Neuron (in vitro differentiated cells): ENCODE measurements around the gene GMCL2.

Experiments used
- H2AFZ ChIP-seq: one replicate; pipeline ENCODE4 v1.6.1; 2013; ENCODE audit warnings: low read depth, mild to moderate bottlenecking, inconsistent platforms, low read length, moderate library complexity
- H3K27me3 ChIP-seq: one replicate; pipeline ENCODE4 v1.6.1; 2013; ENCODE audit warnings: low read length; ENCODE audit not compliant: insufficient read depth
- H3K36me3 ChIP-seq: one replicate; pipeline ENCODE4 v1.6.1; 2013; ENCODE audit warnings: low read length; ENCODE audit not compliant: insufficient read depth
- H3K4me1 ChIP-seq: one replicate; pipeline ENCODE4 v1.6.1; 2013; ENCODE audit warnings: low read length; ENCODE audit not compliant: insufficient read depth
- H3K4me3 ChIP-seq: 2 replicates; pipeline ENCODE4 v1.5.1; 2013; ENCODE audit warnings: mild to moderate bottlenecking, low read length, moderate library complexity
- H3K9me3 ChIP-seq: one replicate; pipeline ENCODE4 v1.6.1; 2013; ENCODE audit warnings: low read length

The GMCL2 gene

DNA sequence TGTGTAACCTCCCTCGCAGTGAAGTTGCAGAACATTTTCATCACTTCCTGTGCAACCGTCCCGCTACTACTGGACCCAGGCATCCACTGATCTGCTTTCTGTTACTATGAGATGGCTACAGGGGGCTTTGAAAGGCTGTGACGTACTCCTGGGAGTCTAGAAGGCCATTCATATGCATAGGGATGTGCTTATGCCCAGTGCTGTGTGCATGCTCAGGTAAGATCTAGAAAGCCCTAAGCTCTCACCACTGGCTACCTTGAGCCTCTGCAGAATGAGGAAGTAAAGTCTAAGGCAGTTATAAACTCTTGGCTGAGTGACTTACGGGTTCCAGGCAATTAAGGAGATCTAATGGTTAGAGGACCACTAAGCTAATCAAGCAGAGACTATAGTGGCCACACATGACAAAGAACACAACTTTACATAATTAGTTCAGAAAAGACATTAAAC, 28.9 kb upstream of the GMCL2 start:
- no peaks in the 10 kb centered on the region for H3K9me3 ChIP-seq
- H3K4me3 ChIP-seq = no peak overlapping the region
- no peaks in the 10 kb centered on the region for H3K27me3 ChIP-seq
- H3K4me1 ChIP-seq = no peaks in the 10 kb centered on the region
- no peak overlapping the region for H2AFZ ChIP-seq
- H3K36me3 ChIP-seq = peaks cover 69% of the 10 kb centered on the region

DNA sequence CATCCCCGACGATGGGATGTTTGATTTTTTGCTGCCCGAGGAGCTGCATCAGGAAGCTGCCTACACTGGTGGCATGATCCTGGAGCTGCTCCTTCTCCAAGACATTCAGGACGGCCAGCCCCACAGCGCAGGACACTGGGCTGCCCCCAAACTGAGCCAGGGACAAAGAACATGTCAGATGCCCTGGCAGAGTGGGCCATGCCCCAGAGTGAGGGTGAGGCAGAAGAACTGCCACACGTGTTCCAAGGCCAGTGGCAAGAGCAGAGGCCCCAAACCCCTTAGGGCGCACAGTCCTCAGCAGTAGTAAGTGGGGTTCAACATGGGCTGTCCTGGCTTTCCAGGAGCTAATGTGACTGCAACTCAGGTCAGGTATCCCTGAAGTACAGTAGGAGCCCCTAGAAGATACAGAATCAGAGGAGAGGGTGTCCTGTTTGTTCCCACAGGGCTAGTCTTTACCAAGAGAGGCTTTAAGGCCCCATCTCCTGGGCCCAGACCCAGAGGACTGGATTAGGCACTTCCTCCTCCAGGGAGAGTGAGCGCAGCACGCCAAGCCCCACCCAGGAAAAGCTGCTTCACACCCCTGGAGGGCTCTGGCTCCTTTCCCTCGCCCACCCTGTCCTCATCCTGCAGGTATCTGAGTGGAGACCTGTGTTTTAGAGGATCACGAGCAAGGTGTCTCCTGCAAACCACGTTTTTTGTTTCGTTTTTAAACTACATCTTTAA, 28.3 kb upstream of the GMCL2 start:
- H3K27me3 ChIP-seq = no peaks in the 10 kb centered on the region
- H3K4me3 ChIP-seq = no peak overlapping the region
- no peaks in the 10 kb centered on the region for H3K9me3 ChIP-seq
- no peaks in the 10 kb centered on the region for H3K4me1 ChIP-seq
- peaks cover 72% of the 10 kb centered on the region for H3K36me3 ChIP-seq
- no peak overlapping the region for H2AFZ ChIP-seq

DNA sequence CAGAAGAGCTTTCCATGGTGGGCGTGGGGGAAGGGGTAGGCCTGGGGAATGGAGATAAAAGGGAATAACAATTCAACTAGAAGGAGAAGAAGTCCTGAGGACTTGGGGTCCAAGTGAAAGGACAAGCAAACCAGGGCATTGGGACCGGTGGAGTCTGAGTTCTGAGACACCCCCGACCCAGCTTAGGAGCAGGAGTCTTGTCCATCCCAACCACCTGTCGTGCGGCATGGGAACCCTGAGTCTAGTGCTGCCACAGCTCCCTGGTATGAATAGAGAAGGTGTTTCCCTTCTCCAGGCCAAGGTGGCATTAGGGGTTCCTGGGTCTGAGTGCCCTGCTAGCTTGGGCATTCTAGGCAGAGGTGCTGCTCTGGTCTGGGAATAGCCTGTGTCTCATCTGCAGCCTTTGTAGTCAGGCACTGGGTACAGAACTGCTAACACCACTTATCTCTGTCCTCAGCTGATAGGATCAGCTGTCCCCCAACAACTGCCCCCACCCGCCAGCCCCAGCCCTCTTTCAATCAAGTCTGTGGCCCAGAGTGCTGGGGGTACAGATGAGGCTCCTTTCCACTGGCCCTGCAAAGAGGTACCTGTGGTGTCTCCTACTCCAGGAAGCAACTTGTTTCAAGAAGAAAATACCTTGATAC, 27.1 kb upstream of the GMCL2 start:
- H3K4me3 ChIP-seq = no peak overlapping the region
- H3K27me3 ChIP-seq = no peaks in the 10 kb centered on the region
- peaks cover 82% of the 10 kb centered on the region for H3K36me3 ChIP-seq
- H3K4me1 ChIP-seq = no peaks in the 10 kb centered on the region
- no peaks in the 10 kb centered on the region for H3K9me3 ChIP-seq
- no peak overlapping the region for H2AFZ ChIP-seq

DNA sequence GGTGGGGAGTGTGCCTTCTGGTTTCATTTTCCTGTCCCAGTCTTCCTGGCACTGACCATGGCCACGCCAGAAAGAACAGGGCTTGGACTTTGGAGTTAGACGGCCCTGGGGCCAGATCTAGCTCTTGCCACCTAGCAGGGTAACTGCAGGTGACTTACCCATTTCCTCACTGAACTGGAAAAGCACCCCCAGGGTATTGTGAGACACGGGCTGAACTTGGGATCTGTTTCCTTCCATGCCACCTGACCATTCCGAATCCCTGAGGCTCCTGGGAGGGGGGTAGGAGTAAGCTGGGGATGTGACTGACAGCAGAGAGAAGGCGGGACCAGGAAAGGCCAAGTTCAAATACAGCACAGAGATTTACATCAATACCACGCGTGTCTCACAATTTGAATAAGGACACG, 26.6 kb upstream of the GMCL2 start:
- H3K4me1 ChIP-seq = no peaks in the 10 kb centered on the region
- H3K4me3 ChIP-seq = no peak overlapping the region
- no peak overlapping the region for H2AFZ ChIP-seq
- no peaks in the 10 kb centered on the region for H3K27me3 ChIP-seq
- peaks cover 85% of the 10 kb centered on the region for H3K36me3 ChIP-seq
- H3K9me3 ChIP-seq = no peaks in the 10 kb centered on the region

DNA sequence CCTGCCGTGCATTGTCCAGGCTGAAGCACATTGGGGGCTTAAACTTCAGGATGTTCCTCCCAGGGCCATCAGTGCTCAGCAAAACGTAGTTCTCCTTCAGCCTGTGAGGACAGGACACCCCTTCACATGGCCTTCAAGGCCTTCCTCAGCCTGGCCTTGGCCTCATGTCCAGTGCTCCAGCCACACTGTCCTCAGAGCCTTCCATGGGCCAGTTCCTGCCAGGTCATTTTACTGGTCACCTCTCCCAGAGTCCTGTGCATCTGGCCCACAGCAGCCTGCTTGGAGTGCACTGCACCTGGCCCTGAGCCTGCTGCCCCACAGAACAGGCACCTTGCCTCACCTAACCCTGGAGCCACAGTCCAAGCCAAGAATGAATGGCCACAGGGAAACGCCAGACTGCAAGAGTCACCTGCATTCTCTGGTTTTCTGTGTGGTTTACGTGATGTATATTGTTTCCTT, 25.9 kb upstream of the GMCL2 start:
- Histone ChIP-seq H3K9me3 (no peaks in the 10 kb centered on the region), H2AFZ (no peak overlapping the region), H3K4me1 (no peaks in the 10 kb centered on the region), H3K27me3 (no peaks in the 10 kb centered on the region), H3K36me3 (peaks cover 89% of the 10 kb centered on the region), H3K4me3 (no peak overlapping the region)

DNA sequence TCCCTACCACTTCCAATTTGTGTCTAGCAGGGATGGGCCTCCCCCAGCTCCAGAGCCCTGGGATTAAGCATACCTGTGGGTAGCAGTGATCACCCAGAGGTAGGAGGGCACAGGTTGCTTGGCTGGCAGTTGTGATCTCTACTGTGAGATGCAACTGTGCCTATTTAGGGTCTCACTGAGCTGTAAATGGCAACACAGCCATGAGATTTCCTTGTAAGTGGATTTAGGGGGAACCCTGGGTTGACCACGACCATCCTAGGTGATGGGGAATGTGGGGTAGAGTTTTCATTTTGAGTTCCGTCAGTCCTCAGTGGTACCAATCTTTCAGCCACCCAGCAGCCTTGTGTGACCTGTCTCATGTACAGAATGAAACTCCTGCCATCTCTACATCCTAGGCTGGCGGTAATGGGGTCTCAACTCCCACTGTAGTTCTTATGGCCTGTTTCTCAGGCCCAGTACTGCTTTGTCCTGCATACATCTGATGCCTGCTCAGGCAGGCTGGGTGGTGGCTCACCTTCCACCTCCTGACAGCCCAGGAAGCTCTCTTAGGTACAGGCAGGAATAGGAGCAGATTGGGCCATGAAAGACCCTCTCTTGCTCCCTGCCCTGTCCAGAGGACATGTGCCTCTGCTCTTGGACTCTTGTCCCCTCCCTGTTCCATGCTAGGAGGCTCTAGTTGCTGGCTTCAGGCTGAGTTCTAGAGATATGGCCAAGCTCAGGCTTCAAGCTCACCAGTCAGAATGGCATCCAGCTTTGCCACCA, 25.3 kb upstream of the GMCL2 start:
- H3K4me3 ChIP-seq = no peak overlapping the region
- H3K27me3 ChIP-seq = no peaks in the 10 kb centered on the region
- H2AFZ ChIP-seq = no peak overlapping the region
- H3K9me3 ChIP-seq = no peaks in the 10 kb centered on the region
- H3K4me1 ChIP-seq = peaks cover 4% of the 10 kb centered on the region
- H3K36me3 ChIP-seq = peaks cover 95% of the 10 kb centered on the region

DNA sequence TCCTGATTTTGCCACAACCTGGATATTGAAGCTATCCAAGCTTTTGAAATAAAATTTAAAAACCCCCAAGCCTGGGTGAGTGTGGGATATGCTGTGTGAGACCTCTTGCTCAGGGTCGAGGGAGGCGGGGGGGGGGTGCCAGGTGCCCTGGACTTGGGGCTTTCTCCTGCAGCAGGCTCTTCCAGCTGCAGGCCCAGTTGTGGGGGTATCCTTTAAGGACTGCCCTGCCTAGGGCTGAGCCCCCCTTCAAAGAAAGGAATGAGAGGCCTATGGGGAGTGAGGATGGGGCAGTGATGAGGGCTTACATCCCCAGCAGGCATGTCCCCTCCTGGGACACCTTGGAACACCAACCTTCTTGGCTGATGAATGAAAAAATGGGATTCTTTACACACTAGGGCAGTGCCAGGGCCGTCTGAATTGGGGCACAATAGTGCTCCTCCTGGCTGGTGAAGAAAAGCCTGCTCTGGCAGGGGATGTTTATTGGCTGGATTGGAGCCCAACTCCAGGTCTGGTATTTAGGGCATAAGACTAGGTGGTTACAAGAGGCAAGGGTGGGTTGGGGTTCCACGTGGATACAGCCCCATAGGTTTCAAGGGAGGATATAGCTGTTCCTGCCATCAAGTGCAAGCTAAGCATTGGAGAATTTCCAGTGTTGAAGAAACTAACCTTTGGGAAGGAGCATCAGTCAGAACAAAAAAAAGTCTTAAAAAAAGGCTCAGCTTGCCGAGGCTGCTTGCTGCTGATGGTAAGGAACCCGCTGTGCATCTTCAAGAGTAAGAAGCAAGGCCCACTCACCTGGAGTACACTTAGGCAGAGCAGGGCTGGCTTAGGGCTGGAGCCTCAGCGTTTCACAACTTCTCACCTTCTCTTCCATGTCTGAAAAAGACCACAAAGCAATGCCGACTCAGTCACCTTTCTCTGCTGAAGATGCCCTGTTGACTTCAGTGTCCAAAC, 24.2 kb upstream of the GMCL2 start:
- Histone ChIP-seq H3K4me3 (no peak overlapping the region), H3K27me3 (no peaks in the 10 kb centered on the region), H3K36me3 (peaks cover 99% of the 10 kb centered on the region), H3K4me1 (peaks cover 15% of the 10 kb centered on the region), H2AFZ (no peak overlapping the region), H3K9me3 (no peaks in the 10 kb centered on the region)

DNA sequence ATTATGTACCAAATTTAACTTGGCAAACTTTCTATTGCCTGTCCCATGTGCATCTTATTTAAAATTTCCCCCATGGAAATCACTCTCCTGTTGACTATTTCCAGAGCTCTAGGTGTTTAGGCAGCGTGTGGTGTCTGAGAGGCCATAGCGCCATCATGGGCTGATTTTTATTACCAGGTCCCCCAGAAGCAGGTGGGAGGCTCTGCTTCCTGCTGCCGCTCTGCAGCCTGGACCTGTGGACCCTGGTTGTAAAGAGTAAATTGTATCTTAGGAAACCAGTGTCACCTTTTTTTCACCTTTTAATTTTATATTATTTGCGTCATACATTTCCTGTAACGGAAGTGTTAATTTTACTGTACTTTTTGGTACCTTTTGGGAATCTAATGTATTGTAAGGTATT, 23.5 kb upstream of the GMCL2 start:
- H3K4me3 ChIP-seq = no peak overlapping the region
- H3K9me3 ChIP-seq = no peaks in the 10 kb centered on the region
- H3K27me3 ChIP-seq = no peaks in the 10 kb centered on the region
- peaks cover 99% of the 10 kb centered on the region for H3K36me3 ChIP-seq
- H3K4me1 ChIP-seq = peaks cover 22% of the 10 kb centered on the region
- H2AFZ ChIP-seq = no peak overlapping the region

DNA sequence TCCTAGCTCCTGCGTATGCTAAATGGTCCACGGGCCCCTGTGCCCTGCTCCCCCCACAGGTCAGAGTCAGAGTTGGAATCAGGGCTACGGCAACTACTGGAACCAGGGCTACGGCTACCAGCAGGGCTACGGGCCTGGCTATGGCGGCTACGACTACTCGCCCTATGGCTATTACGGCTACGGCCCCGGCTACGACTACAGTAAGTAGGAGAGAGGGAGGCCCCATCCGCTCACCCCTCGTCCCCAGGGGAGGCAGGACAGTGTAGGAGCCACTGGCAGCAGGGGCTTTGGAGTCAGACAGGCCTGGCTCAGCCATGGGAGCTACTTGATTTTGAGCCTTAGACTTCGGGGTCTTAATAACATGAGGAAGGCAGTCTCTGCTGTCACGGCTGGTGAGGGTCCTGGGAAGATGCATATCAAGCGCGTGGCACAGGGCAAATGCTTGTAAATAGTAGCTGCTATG, 22.9 kb upstream of the GMCL2 start:
- Histone ChIP-seq H3K4me1 (peaks cover 26% of the 10 kb centered on the region), H3K9me3 (no peaks in the 10 kb centered on the region), H3K27me3 (no peaks in the 10 kb centered on the region), H2AFZ (no peak overlapping the region), H3K4me3 (no peak overlapping the region), H3K36me3 (peaks cover 97% of the 10 kb centered on the region)

DNA sequence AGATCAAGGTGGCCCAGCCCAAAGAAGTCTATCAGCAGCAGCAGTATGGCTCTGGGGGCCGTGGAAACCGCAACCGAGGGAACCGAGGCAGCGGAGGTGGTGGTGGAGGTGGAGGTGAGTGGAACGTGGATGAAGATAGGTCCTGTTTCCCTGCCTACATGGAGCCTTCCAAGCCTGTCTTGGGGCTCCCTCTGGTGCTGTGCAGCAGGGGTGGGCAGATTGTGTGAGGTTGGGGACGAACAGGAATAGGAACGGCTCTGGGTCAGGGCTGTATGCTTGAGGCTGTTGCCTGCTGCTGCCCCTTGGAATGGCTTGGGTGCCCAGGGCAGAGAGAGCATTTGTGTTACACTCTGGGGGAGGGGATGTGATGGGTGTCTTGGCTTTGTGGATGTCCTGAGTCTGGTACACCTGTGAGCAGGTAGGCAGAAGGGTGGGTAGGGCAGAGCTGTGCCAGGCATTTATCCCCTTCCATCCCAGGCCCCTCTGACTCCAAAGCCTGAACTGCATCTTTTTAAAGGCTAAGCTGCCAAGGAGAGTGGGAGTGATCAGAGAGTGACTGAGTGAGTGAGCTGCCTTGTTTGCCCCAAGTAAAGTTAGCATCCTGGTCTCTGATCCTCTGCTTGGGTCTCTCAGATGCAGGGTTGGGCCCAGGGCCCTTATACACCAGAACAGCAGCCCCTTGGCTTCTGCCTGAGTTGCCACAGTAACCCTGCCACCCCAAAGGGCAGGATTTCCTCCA, 22.3 kb upstream of the GMCL2 start:
- H2AFZ ChIP-seq = no peak overlapping the region
- peaks cover 26% of the 10 kb centered on the region for H3K4me1 ChIP-seq
- H3K4me3 ChIP-seq = no peak overlapping the region
- no peaks in the 10 kb centered on the region for H3K9me3 ChIP-seq
- no peaks in the 10 kb centered on the region for H3K27me3 ChIP-seq
- H3K36me3 ChIP-seq = peaks cover 91% of the 10 kb centered on the region

DNA sequence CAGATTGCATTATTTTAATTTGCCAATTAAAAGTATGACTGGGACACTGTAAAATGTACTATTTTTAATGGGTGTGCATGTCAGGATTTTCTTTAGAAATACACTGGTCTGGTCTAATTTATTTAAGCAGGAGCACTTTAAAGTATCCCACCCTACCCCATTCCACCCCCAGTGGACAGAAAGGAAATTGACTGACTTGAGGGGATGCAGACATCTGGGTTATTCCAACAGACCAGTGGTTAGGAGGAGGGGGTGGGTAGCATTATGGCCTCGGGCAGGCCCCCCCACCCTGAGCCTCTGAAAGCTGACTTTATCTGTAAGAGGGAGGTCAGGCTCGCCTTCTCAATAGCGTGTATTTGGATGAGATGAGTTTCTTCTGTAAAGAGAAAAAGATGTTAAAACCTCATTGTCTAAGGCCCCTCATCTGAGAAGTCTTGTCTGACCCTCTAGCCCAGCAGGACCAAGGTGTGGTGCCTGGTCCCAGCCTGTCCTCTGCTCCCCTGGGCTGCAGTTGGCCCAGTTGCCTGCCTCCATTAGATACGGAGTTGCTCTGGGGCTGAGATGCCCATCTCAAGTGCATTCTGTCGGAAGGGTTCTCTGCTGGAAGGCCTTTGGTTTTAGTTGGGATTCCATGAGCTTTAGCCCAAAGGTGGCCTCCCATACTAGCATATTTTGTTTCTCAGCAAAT, 21.5 kb upstream of the GMCL2 start:
- H3K4me1 ChIP-seq = peaks cover 26% of the 10 kb centered on the region
- peaks cover 83% of the 10 kb centered on the region for H3K36me3 ChIP-seq
- H3K9me3 ChIP-seq = no peaks in the 10 kb centered on the region
- no peak overlapping the region for H2AFZ ChIP-seq
- no peaks in the 10 kb centered on the region for H3K27me3 ChIP-seq
- H3K4me3 ChIP-seq = no peak overlapping the region
